NCI-H146 (cell line): ENCODE results near the gene STARD10.

ENCODE experiments used
- DNase-seq: peaks from one replicate; lab custom pipeline; 2025; lab: John Stamatoyannopoulos, UW

The STARD10 gene

GRCh38 chr11:72705442-72706365, 88.1 kb downstream of the STARD10 start:
- no peak for DNase-seq

GRCh38 chr11:72704783-72705265, 89.0 kb downstream of the STARD10 start:
- DNase-seq = no peak
